Loucy (cell line): ENCODE measurements around the gene TGFBR3L.

Experiments used
- EZH2phosphoT487 ChIP-seq: fragments of 200-600 bp; IDR thresholded peaks from 2 replicates; pipeline ENCODE4 v1.6.1; 2018; ENCODE audit warnings: antibody characterized with exemption, mild to moderate bottlenecking, moderate library complexity, borderline replicate concordance
- TF ChIP-seq, protein P1 (sequence below): fragments of 200-600 bp; sonication (generic); conservative IDR thresholded peaks from 2 replicates; pipeline ENCODE4 v1.5.1; 2014; ENCODE audit warnings: mild to moderate bottlenecking, antibody characterized with exemption, low read length

GRCh38 chr19:7920519-7921301 lies 6.1 kb downstream of the TGFBR3L start:
- no peak for TF ChIP-seq EZH2phosphoT487
- TF ChIP-seq, protein P1, sequence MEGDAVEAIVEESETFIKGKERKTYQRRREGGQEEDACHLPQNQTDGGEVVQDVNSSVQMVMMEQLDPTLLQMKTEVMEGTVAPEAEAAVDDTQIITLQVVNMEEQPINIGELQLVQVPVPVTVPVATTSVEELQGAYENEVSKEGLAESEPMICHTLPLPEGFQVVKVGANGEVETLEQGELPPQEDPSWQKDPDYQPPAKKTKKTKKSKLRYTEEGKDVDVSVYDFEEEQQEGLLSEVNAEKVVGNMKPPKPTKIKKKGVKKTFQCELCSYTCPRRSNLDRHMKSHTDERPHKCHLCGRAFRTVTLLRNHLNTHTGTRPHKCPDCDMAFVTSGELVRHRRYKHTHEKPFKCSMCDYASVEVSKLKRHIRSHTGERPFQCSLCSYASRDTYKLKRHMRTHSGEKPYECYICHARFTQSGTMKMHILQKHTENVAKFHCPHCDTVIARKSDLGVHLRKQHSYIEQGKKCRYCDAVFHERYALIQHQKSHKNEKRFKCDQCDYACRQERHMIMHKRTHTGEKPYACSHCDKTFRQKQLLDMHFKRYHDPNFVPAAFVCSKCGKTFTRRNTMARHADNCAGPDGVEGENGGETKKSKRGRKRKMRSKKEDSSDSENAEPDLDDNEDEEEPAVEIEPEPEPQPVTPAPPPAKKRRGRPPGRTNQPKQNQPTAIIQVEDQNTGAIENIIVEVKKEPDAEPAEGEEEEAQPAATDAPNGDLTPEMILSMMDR, result no peak
